ENCODE measurements around the gene CABP7.

- TF ChIP-seq, protein P1, sequence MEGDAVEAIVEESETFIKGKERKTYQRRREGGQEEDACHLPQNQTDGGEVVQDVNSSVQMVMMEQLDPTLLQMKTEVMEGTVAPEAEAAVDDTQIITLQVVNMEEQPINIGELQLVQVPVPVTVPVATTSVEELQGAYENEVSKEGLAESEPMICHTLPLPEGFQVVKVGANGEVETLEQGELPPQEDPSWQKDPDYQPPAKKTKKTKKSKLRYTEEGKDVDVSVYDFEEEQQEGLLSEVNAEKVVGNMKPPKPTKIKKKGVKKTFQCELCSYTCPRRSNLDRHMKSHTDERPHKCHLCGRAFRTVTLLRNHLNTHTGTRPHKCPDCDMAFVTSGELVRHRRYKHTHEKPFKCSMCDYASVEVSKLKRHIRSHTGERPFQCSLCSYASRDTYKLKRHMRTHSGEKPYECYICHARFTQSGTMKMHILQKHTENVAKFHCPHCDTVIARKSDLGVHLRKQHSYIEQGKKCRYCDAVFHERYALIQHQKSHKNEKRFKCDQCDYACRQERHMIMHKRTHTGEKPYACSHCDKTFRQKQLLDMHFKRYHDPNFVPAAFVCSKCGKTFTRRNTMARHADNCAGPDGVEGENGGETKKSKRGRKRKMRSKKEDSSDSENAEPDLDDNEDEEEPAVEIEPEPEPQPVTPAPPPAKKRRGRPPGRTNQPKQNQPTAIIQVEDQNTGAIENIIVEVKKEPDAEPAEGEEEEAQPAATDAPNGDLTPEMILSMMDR (IDR thresholded peaks at IDR 0.05) = no peak
- TF ChIP-seq POLR2A (IDR thresholded peaks at IDR 0.05) = no peak
Measured at GRCh38 chr22:29712119-29712518, 7.7 kb upstream of the CABP7 start.
